ENCODE data around the gene NEURL1B. TPM values are rescaled to one million over a fixed set of nuclear protein-coding genes. Genes with fewer than 3 reads are reported as not detected.

Gene NEURL1B
- total and polyA plus RNA-seq, 2 experiments from 2014 or later = 0.65 to 5.8 TPM

GRCh38 chr5:172694541-172694940, 53.5 kb downstream of the NEURL1B start:
- no peak overlapping the region for H3K4me3 ChIP-seq
- no peaks in the 10 kb centered on the region for H3K9me3 ChIP-seq (ENCODE audit: low read depth)
- no peaks in the 10 kb centered on the region for H4K20me1 ChIP-seq (ENCODE audit: insufficient read depth, poor library complexity, severe bottlenecking)
- peaks cover 16% of the 10 kb centered on the region for H3K4me1 ChIP-seq (ENCODE audit: insufficient read depth)
- no peak overlapping the region for H3K27ac ChIP-seq
- H3K27me3 ChIP-seq = no peaks in the 10 kb centered on the region
- no peaks in the 10 kb centered on the region for H3K9me2 ChIP-seq (replicated peaks; ENCODE audit: insufficient read depth)
- no peaks in the 10 kb centered on the region for H3K79me2 ChIP-seq
- no peak for DNase-seq (ENCODE audit: low spot score)
- H2AFZ ChIP-seq = no peak overlapping the region
- H3K4me2 ChIP-seq = no peak overlapping the region
- 89% methylated on average over 8 of the region's 8 CpGs for WGBS (ENCODE audit: low lambda C conversion rate, missing lambda C conversion rate)
- no peaks in the 10 kb centered on the region for H3K36me3 ChIP-seq (replicated peaks; ENCODE audit: insufficient read depth, low read depth)
- TF ChIP-seq EZH2 (IDR thresholded peaks at IDR 0.05; ENCODE audit: borderline replicate concordance) (no peak), EZH2phosphoT487 (IDR thresholded peaks at IDR 0.05; ENCODE audit: low read depth, severe bottlenecking, unreplicated experiment) (no peak)
- TF ChIP-seq, protein P1, sequence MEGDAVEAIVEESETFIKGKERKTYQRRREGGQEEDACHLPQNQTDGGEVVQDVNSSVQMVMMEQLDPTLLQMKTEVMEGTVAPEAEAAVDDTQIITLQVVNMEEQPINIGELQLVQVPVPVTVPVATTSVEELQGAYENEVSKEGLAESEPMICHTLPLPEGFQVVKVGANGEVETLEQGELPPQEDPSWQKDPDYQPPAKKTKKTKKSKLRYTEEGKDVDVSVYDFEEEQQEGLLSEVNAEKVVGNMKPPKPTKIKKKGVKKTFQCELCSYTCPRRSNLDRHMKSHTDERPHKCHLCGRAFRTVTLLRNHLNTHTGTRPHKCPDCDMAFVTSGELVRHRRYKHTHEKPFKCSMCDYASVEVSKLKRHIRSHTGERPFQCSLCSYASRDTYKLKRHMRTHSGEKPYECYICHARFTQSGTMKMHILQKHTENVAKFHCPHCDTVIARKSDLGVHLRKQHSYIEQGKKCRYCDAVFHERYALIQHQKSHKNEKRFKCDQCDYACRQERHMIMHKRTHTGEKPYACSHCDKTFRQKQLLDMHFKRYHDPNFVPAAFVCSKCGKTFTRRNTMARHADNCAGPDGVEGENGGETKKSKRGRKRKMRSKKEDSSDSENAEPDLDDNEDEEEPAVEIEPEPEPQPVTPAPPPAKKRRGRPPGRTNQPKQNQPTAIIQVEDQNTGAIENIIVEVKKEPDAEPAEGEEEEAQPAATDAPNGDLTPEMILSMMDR (IDR thresholded peaks at IDR 0.05; ENCODE audit: poor library complexity) = no peak

DNA sequence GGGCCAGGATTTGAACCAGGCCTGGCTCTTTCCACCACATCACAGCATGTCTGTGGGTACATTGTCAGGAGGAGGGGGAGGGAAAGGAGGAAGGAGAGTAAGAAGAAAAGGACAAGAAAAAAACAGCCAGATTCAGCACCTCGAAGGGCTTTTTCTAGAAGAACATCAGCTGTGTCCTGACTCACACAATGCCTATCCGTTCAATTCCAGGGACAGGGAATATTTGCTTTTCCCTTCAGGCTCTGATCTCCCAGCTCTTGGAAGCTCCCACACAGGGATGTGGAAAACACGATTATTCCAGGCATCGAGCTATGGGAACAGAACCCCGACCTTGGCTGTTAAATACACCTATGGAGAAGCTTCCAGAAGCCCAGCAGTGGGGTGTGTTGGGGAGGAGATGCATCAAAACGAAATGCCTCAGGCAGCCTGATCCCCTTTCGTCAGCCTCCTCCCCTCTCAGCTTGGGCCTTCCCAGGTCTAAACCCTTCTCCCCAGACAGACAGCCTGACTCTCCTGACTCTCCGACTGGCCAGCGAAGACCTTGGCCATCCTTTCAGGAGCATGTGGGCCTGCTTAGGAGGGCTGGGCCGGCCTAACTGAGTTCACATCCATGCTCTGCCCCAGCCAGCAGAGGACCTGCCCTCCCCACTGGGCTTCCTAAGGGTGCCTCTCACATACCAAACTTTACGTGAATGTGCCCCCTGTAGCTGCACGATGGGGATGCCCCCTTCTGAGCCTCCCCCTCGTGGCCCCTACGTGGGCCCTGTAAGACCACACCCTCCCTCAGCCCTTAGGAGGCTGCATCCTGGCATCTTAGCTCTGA, 54.4 kb downstream of the NEURL1B start:
- WGBS (ENCODE audit: low lambda C conversion rate, missing lambda C conversion rate) = 82% methylated on average over 14 of the region's 14 CpGs
- Histone ChIP-seq H3K27me3 (no peaks in the 10 kb centered on the region), H3K27ac (no peak overlapping the region), H3K4me1 (ENCODE audit: insufficient read depth) (peaks cover 24% of the 10 kb centered on the region), H4K20me1 (ENCODE audit: insufficient read depth, poor library complexity, severe bottlenecking) (no peaks in the 10 kb centered on the region), H3K79me2 (no peaks in the 10 kb centered on the region), H3K4me3 (no peak overlapping the region), H3K9me2 (replicated peaks; ENCODE audit: insufficient read depth) (no peaks in the 10 kb centered on the region), H3K9me3 (ENCODE audit: low read depth) (no peaks in the 10 kb centered on the region), H2AFZ (no peak overlapping the region), H3K4me2 (no peak overlapping the region), H3K36me3 (replicated peaks; ENCODE audit: insufficient read depth, low read depth) (no peaks in the 10 kb centered on the region)
- no peak for DNase-seq (ENCODE audit: low spot score)
- no peak for TF ChIP-seq EZH2 (IDR thresholded peaks at IDR 0.05; ENCODE audit: borderline replicate concordance)
- TF ChIP-seq EZH2phosphoT487 (IDR thresholded peaks at IDR 0.05; ENCODE audit: low read depth, severe bottlenecking, unreplicated experiment) = no peak
- TF ChIP-seq, protein P1 (IDR thresholded peaks at IDR 0.05; ENCODE audit: poor library complexity) = no peak

DNA sequence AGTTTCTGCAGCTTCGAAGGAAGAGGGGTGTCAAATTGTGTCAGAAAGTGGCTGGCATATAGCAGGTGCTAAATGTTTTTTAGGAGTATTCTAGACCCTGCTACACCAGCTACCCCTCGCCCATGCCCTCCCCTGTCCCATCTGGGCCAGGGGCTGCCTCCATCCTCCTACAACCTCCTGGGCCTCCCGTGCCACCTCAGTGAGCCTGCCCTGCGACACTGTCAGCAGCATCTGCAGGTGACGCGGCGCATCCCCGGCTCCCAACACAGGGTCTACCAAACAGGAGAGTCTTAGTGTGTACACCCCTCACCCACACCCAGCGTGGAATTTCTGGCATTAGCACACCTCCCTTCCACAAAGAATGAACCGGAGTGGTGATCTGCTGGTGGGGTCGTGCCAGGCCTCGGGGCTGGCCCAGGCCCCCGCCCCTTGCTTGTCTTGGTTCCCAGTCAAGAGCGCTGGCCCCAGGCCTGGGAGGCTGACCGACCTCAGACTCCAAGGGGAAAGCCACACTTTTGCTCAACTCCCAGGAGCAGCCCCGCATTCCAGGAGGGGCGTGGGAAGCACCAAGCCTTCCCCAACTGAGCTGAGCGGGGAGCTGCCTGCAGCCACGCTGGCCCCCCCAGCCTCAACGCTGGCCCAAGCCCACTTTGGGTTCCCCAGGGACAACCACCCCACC, 55.2 kb downstream of the NEURL1B start:
- Histone ChIP-seq H3K79me2 (no peaks in the 10 kb centered on the region), H2AFZ (no peak overlapping the region), H3K9me3 (ENCODE audit: low read depth) (no peaks in the 10 kb centered on the region), H4K20me1 (ENCODE audit: insufficient read depth, poor library complexity, severe bottlenecking) (no peaks in the 10 kb centered on the region), H3K4me2 (no peak overlapping the region), H3K4me1 (ENCODE audit: insufficient read depth) (peaks cover 30% of the 10 kb centered on the region), H3K27ac (no peak overlapping the region), H3K27me3 (no peaks in the 10 kb centered on the region), H3K36me3 (replicated peaks; ENCODE audit: insufficient read depth, low read depth) (no peaks in the 10 kb centered on the region), H3K9me2 (replicated peaks; ENCODE audit: insufficient read depth) (no peaks in the 10 kb centered on the region), H3K4me3 (no peak overlapping the region)
- TF ChIP-seq, protein P1 (IDR thresholded peaks at IDR 0.05; ENCODE audit: poor library complexity) = no peak
- no peak for TF ChIP-seq EZH2phosphoT487 (IDR thresholded peaks at IDR 0.05; ENCODE audit: low read depth, severe bottlenecking, unreplicated experiment)
- TF ChIP-seq EZH2 (IDR thresholded peaks at IDR 0.05; ENCODE audit: borderline replicate concordance) = no peak
- 93% methylated on average over 20 of the region's 20 CpGs for WGBS (ENCODE audit: low lambda C conversion rate, missing lambda C conversion rate)
- DNase-seq (ENCODE audit: low spot score) = no peak

Data from hepatocyte (in vitro differentiated cells).